HG03139 (cell line): ENCODE measurements around the gene ZSWIM8.
"Not testable (repeated sequence)": the region's sequence is repeated elsewhere in the genome, so short reads cannot be mapped to it uniquely, and the experiment has no call there.

Experiments
- ATAC-seq: cut with Tn5 transposase; IDR thresholded peaks from one replicate; pipeline ENCODE4 v1.9.1; 2021; ENCODE audit not compliant: unreplicated experiment

Gene ZSWIM8

DNA sequence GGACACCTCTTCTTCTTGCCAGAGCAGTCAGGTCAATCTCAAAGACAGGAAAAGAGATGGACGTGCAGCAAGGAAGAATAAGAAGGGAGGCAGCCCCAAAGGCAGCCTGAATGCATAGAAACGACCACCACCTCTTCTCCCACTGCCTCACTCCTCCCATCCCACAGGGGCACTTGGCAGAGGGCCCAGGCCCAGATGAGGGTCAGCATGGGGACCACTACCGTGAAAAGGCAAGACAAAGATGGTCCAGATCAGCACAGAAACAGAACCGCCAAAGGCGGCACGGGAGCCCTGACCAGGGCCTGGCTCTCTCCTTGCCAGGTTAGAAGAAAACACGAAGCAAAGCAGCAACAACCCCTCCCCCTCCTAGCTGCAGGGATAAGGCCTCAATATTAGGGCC is 27.9 kb downstream of the ZSWIM8 start:
- no peak for ATAC-seq

DNA sequence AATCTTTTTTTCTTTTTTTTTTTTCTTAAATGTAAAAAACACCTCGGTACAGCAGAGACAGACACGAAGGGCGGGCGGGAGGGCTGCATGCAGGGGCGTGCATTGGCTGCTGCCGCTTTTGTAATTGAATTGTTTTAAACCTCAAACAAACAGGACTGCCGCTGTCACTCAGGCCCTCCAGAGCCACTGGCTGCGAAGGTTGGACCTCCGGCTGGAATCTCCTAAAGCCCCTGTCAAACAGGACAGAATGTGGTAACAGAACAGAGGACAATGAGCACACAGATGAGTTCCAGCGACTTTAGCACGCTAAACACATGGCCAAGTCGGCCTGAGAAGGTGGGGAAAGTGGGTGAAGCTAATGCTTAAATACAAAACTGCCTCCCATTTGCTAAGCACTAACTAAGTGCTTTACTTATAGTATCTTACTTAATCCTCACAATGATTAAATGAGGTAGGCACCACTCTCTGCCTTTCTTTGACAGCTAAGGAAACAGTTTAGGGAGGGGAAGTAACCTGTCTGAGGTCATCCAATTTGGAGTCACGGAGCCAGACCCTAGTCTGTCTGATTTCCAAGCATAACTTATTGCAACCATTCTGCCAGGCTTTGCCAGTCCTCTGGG is 29.0 kb downstream of the ZSWIM8 start:
- no peak for ATAC-seq

DNA sequence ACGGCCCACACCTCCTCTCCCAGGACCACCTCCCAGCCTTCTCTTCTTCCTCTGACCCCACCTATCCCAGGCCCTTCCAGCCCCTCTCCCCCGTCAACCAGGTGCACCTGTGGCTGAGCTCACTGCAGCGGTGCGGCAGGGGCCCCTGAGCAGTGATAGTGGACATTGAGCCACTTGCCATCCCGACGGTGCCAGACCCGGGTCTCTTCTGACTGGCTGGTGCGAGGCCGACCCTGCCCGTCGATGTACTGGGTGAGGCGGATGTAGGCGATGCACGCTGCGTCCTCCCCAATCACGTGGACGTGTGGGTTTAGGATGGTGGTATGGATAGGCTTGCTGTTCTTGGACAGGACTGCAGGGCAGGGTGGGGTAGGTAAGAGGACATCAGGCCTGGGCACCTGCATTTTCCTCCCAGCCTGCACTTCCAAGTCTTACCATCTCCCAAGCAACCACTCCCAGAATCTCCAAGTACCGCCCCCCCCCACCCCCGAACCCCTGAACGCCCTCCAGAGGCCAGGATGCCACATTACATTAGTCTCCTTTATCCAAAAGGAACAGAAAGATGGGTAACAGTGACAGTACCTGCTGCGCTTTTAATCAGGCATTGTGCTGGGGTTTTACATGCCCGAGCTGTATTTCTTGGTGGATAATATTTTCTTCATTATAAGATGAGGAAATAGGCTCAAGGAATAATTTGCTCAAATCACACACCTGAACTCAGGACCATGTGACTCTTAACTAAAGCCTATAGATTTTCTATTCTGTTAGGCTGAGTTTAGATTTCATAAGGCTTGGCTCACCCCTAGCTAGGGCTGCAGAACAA is 29.7 kb downstream of the ZSWIM8 start:
- ATAC-seq: no peak

DNA sequence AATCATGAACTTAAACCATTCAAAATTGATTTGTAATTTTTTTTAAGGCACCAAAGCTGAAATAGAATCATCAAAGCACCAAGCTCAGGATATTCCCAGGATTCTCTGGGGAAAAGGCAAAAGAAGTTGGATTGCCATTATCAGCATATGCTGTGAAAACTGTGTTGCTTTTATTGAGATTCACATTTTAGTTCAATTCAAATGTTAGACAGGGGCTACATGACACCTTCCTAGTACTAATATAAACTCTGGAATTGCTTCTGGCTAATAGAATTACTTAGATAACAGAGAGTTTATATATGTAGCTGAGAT is 30.3 kb downstream of the ZSWIM8 start:
- no peak for ATAC-seq

DNA sequence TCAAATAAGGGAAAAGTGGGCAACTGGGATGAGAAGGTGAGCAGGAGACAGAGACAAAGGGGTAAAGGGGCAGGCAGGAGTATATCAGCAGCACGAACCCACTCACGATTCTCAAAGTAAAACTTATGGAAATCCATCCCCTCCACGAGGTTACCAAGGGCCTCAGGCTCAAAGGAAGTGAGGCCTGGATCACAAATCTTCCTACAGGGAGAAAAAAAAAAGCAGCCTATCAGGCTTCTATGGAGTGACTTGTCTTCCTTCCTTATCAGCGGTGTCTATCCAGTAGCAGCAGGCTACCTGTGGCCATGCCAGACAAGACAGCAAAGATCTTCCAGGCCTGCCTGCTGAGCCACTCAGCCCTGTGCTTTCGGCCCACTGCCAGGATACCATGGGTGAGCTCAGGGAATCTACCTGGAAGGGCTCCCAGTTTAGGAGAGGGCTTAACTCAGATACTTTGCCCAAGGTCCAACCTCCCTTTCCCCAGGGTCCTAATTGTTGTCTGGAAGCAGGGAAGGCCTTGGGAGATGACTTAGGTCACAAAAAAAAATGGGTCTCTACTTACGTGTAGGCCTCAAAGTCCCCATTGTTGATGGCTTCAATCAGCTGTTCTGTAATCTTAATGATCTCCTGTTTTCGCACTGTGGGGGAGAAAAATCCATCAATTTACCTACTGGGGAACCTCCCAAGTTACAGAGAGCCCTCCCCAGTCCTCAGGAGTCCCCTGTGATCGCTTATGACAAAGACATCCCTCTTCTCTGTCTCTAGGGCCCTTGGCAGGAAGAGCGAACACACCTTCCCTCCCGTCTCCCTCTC is 31.7 kb downstream of the ZSWIM8 start:
- no peak for ATAC-seq

DNA sequence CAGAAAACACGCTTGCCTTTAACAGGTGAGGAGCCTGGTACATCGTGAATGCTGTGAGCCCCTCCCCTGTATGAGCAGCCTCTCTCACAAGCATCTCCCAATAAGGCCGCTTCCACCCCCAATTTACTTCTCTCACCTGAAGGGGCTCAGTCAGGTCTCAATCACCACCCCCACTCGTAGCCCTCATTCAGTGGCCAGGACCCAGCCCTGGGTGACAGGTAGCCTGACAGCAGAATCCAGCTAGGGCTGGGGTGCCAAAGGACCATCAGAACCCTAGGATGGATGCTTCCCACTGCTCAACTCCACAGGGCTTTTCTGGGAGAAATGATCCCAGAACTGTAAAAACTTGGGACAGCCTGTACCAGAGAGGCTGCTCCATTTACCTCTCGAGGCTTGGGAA is 32.4 kb downstream of the ZSWIM8 start:
- no peak for ATAC-seq

DNA sequence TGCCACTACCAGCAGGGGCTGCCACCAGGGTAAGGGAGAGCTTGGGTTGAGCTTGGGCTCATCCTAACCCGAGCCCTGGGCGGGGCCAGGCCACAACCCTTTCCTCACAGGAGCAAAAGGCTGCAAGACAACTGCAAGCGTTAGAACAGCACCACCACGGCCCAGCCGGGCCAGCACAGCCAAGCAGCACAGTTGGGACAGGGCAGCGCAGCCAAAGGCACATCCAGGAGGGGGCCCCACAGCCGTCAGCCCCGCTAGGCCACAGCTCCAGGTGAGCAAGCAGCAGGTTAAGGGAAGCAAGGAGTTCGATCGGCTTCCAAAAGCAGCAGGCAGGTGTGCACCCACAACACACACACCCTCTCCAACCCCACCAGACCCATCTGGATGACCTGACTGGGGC is 33.0 kb downstream of the ZSWIM8 start:
- ATAC-seq: no peak

DNA sequence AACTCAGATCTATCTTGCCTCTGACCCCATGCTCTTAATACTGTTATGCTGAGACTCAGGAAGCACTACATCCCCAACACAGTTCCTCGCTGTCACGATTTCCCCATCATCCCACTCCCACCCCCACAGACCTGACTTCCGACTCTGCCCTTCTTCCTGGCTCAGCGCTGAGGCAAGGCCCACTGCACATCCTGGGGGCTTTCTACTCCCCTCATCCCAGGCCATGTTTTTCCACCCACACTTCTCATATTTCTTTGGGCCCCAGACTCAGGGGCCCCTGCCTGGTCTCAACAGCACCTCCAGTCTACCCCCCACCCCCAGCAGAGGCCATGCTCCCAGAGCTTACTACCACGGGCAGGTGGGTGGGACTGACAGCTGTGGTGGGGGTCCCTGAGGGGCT is 33.7 kb downstream of the ZSWIM8 start:
- ATAC-seq: no peak

DNA sequence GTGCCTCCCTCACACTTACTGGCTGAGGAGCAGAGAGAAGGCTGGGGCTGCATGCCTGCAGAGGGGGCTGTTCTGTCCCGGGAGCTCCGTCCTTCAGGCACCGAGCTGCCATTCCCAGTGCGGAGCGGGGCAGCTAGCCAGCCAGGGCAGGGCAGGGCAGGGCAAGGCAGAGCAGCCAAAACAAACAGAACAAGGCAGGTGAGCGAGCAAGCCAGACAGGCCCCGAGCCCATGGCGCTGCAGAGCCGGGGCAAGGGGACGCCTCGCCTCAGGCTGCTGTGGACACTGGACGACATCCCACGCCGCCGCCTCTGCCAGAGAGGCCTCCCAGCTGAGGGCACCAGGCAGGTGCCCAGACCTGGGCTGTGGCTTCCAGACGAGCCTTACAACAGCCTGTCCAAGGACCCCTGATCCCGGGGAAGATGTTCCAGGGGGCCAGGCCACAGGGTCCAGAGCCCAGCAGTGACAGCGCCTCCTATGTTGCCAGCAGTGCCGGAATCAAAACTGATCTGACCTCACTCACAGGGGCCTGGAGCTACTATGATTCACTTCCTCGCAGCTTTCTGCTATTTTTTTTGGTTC is 34.2 kb downstream of the ZSWIM8 start:
- no peak for ATAC-seq

DNA sequence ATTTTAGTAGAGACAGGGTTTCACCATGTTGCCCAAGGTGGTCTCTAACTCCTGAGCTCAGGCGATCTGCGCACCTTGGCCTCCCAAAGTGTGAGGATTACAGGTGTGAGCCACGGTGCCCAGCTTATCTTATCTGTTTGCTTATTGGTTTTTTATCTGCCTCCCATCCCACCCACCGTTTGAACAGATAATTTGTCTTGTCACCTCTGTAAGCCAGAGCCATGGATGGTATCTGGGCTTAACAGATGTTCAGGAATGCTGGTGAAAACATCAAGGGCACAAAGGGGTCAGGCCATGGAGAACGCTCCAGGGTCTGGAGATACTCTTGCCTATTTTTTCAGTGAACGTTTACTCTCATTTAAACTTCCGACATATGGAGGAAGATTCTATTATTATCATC is 38.0 kb downstream of the ZSWIM8 start:
- ATAC-seq: no peak

DNA sequence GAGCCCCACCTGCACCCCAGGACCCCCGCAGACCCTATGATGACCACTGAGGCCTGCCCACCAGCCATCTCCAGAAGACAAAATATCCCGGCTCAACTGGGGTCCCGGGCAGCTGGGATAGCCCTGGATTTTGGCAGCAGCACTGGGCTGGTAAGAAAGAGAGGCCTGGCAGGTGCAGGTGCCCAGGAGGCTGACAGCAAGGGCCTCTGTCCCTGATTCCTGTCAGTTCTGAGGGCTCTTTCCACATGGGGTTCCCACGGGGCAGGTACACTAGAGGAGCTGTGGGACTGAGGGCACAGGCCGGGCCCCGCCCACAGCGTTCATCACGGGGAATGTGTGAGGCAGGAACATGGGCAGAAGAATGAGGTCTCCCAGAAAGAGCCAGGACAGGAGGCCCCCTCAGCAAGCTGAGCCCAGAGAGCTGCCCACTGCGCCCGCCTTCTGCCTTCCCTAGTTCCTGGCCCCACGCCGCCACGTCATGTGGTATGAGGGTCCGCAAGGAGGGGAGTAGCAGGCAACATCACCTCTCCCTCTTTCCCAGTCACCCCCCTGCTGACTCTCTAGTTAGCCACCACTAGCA is 38.8 kb downstream of the ZSWIM8 start:
- ATAC-seq: no peak

DNA sequence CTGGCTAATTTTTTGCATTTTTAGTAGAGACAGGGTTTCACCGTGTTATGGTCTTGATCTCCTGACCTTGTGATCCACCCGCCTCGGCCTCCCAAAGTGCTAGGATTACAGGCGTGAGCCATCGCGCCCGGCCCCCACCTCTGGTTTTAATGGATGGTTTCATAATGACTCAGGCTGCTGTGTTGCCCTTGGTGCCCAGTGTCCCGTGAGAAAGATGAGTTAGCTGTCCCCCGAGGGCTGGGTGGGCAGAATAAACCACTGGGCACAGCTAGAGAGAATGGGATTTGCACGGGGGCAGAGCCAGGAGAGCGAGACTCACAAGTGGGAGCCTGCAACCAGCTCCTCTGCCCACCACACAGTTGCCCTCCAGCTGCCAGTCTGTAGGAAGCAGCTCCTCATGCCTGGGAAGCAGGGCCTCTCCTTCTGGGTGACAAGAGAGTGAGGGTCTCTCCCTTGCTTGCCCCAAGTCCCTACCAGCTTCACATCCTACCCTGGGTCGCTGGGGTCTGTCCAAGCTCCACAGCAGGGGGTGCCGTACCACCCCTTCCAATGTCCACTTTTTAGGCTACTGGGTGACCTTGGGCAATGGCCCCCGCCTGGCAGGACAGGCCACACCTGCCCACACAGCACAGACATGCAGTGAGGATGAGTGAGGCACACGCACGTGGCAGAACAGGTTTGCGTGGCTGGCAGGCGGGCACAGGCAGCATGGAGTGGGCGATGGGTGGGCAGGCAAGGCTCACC is 42.1 kb downstream of the ZSWIM8 start:
- ATAC-seq: no peak

DNA sequence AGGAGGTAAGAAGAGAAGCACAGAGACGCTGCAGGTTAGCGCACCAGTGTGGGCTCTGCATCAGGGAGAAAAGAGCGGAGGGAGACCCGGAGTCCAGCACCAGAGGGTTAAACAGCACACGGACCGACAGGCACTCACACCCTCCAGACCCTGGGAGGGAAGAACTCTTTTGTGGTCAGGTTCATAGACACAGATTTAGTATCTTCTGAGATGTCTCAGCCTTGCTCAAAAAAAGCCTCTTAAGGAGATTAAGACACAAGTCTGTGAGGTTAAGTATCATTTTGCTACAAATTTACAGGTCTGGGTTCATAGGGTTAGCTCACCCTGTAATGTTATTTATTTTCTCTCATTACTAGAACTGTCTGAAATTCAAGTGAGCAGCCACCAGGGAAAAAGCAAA is 42.8 kb downstream of the ZSWIM8 start:
- no peak for ATAC-seq

DNA sequence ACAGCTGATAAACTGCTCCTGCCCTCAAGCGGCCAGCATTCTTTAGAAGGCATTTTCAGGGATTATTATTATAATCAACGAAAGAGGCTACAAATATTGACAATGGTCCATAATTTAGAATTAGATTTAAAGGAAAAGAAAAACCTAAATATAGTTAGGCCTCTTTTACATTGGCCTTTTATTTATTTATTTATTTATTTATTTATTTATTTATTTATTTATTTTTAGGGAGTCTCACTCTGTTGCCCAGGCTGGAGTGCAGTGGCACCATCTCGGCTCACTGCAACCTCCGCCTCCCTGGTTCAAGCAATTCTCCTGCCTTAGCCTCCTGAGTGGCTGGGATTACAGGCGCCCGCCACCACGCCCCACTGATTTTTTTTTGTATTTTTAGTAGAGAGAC is 43.7 kb downstream of the ZSWIM8 start:
- not testable (repeated sequence) for ATAC-seq

DNA sequence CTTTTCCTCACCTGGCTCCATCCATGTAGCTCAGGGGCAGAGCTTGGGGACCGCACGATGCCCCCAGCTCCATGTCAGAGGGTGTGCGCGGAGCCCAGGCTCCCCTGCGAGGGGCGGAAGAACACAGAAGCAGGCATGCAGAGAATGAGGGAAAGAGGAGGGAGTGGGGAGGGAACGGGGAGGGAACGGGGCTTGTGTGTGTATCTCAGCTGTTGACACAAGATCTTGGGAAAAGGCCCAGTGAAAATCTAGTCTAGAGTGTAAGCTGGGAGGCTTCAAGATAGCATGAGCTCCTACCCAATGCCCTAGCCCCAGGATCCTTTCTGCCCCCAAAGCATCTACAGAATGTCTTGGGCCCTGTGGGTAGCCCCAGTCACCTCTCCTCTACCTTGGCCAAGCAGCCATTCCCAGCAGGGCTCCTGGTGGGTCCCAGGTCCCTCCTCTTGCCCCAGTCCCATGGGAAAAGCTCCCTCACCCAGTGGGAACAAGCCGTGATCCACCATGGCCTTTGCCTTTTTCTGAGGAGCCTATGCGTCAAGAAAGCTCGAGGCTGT is 51.1 kb downstream of the ZSWIM8 start:
- no peak for ATAC-seq

DNA sequence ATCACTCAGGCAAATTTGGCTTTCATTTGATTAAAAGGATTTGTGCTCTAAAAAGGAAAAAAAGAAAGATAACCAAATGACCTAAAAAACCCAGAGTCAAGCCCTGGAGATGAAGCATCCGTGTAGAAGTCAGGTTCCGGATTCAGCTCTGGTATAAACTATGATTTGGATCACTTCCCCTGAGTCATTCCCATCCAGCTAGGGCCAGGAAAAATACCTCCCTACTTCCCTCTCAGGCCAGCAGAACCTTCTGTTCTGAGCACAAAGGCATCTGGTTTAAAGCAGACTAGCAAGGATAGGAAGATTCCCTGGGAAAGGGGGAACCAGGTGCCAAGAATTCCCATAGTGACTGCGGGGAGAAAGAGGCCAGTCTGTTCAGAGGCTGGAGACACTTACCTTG is 51.7 kb downstream of the ZSWIM8 start:
- ATAC-seq: no peak

DNA sequence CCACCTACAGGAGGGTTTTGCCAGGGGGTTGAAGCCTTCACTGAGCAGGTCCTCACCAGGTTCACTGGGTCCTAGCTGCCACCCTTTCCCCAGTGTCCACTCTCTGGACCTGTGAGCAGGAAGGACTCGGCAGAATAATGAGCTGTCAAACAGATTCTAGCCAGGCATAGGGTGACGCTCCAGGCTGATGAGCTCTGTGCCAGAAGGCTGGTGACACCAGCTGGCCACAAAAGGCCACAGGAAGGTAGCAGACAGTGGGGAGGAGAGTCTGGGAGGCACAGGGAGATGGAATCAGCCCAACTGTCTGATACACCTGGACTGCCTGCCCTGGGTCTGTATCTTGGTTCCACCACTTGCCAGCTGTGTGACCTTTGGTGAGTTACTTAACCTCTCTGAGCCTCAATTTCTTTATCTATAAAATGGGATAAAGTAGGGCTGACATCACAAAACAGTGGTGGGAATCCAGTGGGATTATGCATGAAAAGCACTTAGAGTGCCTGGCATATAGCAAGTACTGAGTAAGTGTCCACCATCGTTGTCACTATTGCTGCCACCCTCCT is 52.7 kb downstream of the ZSWIM8 start:
- no peak for ATAC-seq

DNA sequence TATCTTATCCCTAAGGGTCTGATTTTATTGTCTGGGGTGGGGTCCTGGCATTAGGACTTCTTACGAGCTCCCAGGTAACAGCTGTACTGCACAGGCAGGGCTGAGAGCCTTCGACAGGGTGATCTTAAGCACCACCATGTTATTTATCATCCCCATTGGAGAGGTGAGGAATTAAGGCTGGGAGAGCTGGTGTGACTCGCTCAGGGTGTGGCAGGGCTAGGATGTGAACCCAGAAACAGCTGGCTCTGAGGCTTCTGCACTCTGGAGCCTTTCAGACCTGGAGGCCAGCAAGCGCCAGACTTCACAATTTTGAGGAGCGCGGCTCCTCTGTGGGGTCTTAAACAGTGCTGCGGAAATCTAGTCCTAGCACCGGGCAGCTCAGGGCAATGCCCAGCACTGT is 53.4 kb downstream of the ZSWIM8 start:
- no peak for ATAC-seq

DNA sequence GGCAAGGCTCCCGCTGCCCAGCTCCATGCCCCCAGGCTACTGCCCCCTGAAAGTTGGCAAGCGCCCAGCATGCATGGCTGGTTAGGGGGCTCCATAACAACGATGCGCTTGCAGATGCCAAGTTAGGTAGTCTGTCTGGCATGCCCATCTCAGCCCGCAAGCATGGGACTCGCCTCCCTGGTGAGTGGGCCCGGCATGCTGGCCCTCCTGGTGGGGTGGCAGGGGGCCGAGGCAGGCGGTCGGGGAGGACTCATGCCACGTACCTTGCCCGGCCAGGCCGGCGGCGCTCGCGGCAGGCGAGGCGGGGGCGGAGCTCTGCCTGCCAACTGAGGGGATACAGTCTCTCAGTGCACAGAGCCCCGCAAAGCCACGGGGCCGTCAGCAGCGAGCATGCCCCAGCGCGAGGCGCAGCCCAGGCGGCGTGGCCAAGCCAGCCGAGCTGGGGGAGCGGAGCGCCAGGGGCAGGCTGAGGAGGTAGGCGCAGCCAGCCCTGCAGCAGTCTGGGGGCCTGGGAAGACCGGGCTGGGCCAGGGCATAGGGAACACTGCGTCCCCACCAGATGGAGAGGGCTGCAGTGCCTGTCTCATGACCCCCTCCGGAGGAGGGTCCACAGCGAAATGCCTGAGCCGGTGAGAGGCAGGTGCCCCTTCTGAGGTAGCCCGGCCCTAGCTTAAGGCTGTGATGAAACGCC is 54.0 kb downstream of the ZSWIM8 start:
- ATAC-seq: no peak

DNA sequence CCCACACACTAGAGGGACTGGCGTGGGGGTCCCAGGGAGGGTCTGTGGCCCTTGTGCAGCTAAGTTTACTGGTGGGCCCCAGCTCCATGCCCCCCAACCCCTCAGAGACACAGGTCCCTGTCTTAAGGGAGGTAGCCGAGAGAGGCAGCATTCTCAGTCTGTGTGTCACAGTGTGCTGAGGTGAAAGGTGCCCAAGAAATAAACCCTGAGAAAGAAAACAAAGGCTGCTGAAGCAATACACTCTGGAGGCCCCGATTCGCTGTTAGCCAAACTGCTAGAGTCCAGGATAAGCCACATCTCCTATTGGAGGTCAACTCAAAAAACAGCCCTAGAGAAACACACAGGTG is 54.6 kb downstream of the ZSWIM8 start:
- no peak for ATAC-seq
